Endometrial microvascular endothelial cells (primary cell): ENCODE measurements around the gene PERCC1. TPM values are rescaled to one million over a fixed set of nuclear protein-coding genes. Genes with fewer than 3 reads are reported as not detected.
"Not testable (repeated sequence)": the region's sequence is repeated elsewhere in the genome, so short reads cannot be mapped to it uniquely, and the experiment has no call there.

Experiments
- in situ Hi-C: cut with HindIII; loops from 2 replicates; pipeline ENCODE4 v1.10.0; 2017; ENCODE audit warnings: low sequenced_read_pairs, low pct_unique_long_range_greater_than_20kb; ENCODE audit errors: inconsistent ontology term
- total RNA-seq: library from RNA; depleted of rRNA; stranded (reverse); fragments of >200 nt; gene quantifications from one replicate; pipeline ENCODE4 v1.2.3, GENCODE V29; 2015; ENCODE audit errors: inconsistent ontology term

PERCC1 gene
- total RNA-seq, 1 donor from 2014 or later: not detected

- in situ Hi-C loops: no loop called here
Observed at GRCh38 chr16:1458977-1459341, 28.1 kb downstream of the PERCC1 start.

- in situ Hi-C loops: no loop called here
Observed at GRCh38 chr16:1459967-1460366, 29.1 kb downstream of the PERCC1 start.

- in situ Hi-C loops: no loop called here
Observed at GRCh38 chr16:1460602-1461138, 29.8 kb downstream of the PERCC1 start.

- in situ Hi-C loops: no loop called here
Observed at GRCh38 chr16:1461146-1461545, 30.3 kb downstream of the PERCC1 start.

GRCh38 chr16:1464196-1464893, 33.5 kb downstream of the PERCC1 start:
- in situ Hi-C loops: no loop called here

- in situ Hi-C loops: no loop called here
Observed at GRCh38 chr16:1464894-1465566, 34.2 kb downstream of the PERCC1 start.

- in situ Hi-C loops: no loop called here
Observed at GRCh38 chr16:1465567-1465915, 34.7 kb downstream of the PERCC1 start.

- in situ Hi-C loops: no loop called here
Observed at GRCh38 chr16:1466054-1466453, 35.2 kb downstream of the PERCC1 start.

GRCh38 chr16:1466968-1467521, 36.2 kb downstream of the PERCC1 start:
- in situ Hi-C loops: no loop called here

GRCh38 chr16:1468426-1468810, 37.5 kb downstream of the PERCC1 start:
- in situ Hi-C loops: no loop called here

GRCh38 chr16:1469141-1469540, 38.3 kb downstream of the PERCC1 start:
- in situ Hi-C loops: not testable (repeated sequence)

- in situ Hi-C loops: no loop called here
Observed at GRCh38 chr16:1469693-1470201, 38.9 kb downstream of the PERCC1 start.

- in situ Hi-C loops: no loop called here
Observed at GRCh38 chr16:1470481-1471251, 39.8 kb downstream of the PERCC1 start.

GRCh38 chr16:1471569-1472194, 40.8 kb downstream of the PERCC1 start:
- in situ Hi-C loops: no loop called here

- in situ Hi-C loops: no loop called here
Observed at GRCh38 chr16:1472974-1473373, 42.1 kb downstream of the PERCC1 start.

GRCh38 chr16:1474082-1474795, 43.4 kb downstream of the PERCC1 start:
- in situ Hi-C loops: no loop called here

GRCh38 chr16:1474796-1475551, 44.1 kb downstream of the PERCC1 start, which contains the start of gene CLCN7:
Gene CLCN7, minus strand, starts transcription at chr16:1475028. Its CDS starts 54 bp downstream, at chr16:1474974.
- in situ Hi-C loops: loop anchor here (25.0 kb wide), 1 partner anchor 88 kb away; no protein-coding TSS in a partner anchor
